DMS53 (cell line): Measurements from ENCODE around the gene HTRA3.

ENCODE experiments used
- DNase-seq: peaks from one replicate; lab custom pipeline; 2025; lab: John Stamatoyannopoulos, UW

HTRA3 gene

DNA sequence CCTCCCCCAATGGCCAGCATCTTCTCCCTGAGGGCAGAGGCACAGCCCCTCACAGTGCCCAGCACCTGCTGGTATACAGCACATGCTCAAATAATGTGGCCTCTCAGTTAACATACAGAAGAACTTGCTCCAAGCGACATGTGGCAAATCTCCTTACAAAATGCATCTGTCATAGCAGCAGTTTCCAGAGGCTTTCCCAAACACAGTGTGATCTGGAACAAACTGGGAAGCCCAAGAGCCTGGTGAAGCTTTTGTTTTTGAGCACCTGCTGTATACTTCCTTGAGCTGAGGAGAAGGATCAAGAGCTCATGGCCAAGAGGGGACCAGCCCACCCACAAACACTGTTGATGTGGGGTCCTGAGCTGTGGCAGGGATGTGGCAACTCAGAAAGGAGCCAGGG, 34.8 kb upstream of the HTRA3 start:
- DNase-seq: no peak

DNA sequence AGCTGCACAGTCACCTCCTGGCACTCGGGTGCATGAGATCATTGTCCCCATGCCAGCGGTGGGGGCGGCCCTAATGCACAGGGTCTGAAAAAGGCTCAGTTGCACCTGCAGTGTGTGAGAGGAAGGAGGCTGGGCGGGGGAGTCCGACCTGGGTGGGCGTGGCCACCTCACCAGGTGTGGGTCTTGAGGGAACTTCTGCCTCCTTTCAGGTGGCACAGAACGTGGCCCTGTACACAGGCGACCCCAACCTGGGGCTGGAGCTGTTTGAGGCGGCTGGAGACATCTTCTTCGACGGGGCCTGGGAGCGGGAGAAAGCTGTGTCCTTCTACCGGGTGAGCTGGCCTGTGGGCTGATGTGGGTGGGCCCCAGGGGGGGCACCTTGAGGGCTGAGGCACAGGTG, 34.3 kb upstream of the HTRA3 start:
- peak; percentile 42 for DNase-seq

DNA sequence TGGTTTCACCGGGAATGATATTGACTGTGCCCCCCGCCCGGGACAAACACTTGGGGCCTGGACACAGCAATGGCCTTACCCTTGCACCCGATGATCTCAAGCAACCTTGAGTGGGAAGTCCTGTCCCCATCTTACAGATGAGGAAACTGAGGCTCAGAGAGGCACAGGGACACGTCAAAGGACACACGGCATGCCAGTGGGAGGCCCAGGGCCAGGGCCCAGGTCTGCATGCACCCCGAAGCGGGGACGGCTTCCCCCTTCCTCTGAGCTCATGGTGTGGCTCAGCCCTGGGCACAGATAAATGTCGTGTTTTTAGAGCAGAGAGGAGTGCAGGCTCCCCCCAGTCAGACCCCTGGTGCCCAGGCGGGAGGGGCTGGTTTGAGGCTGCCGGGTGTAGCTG, 33.9 kb upstream of the HTRA3 start:
- DNase-seq: no peak

DNA sequence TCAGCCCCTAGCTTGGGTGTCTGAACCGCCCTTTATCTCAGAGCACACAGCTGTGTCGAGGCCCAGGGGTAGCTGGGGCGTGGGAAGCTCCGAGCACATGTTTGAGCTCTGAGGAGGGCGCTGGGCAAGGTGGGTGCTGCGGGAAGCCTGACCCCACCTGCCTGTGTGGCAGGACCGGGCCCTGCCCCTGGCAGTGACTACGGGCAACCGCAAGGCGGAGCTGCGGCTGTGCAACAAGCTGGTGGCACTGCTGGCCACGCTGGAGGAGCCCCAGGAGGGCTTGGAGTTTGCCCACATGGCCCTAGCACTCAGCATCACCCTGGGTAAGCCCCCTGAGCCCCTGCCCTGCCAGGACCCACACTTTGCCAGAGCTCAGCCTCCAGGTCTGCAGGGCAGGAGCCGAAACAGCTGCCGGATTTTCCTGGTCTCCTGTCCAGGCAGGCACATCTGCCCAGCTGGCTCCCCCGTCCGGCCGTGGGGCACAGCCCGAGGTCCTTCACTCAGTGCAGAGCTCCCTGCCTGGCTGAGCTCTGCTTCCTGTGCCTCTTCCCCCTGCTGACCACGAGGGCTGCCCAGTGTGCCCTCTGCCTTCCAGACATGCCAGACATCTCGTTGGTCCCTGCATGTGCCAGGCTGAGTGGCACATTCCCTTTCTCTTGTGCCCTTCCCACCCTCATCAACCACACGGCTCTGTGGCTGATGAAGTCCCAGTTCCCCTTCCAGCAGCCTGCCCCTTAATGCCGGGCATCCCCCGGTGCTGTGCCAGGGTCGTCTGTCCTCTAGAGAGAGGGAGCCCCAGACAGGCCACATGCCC, 33.2 kb upstream of the HTRA3 start:
- no peak for DNase-seq

DNA sequence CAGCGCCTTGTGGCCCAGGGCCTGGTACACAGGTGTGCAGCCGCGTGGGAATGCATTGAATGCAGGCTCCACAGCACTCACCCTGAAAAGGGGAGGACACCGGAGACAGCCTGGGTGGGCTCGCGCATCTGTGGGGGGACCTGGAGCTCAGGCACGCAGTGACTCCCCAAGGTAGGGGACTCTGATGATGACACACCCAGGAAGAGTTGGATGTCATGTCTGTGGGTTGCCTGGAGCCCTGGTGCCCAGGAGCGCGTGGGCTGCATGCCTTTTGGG, 32.7 kb upstream of the HTRA3 start:
- no peak for DNase-seq

DNA sequence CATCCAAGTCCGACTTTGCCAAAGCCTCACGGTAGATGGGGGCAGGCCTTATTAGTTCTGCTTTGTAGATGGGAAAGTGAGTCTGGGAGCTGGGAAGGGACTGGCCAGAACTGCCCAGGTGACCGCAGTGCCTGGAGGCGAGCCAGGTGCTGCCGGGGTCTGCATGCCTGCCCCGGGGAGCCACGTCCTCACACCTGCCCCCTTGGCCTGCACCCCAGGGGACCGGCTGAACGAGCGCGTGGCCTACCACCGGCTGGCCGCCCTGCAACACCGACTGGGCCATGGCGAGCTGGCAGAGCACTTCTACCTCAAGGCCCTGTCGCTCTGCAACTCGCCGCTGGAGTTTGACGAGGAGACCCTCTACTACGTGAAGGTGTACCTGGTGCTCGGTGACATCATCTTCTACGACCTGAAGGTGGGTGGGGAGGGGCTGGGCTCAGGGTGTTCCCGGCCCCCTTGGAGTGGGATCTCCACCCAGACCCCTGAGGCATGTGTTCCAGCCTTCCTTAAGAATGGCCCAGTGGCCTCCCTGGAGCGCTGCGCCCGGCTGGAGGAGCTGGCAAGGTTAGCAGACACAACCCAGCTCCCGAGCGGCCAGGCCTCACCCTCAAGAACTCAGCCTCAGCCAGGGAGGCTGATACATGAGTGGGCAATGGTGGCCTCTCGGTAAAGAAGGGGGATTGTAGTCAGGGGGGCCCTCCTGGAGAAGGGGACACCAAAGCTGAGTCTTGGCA, 32.1 kb upstream of the HTRA3 start:
- DNase-seq: peak; percentile 52

DNA sequence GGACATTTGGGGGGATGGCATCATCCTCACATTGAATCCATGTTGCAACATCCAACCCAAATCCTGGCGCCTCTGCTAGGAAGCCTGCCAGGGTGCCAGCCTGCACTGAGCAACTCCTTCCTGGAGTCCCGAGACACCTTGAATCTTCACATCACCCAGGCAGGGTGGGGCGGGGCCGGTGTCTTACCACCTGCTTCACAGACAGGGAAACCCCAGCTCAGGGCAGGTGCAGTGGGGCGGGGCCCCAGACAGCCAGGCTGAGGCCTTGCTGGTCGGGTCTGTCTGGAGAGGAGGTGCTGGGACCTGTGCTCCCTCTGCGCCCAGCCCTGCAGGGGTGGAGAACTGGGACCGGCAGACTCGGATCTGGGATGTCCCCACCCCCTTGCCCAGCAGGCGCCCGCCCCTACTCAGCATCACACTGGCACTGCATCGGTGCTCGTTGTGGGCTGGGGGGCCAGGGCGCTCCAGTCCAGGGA, 31.5 kb upstream of the HTRA3 start:
- peak; percentile 91 for DNase-seq

DNA sequence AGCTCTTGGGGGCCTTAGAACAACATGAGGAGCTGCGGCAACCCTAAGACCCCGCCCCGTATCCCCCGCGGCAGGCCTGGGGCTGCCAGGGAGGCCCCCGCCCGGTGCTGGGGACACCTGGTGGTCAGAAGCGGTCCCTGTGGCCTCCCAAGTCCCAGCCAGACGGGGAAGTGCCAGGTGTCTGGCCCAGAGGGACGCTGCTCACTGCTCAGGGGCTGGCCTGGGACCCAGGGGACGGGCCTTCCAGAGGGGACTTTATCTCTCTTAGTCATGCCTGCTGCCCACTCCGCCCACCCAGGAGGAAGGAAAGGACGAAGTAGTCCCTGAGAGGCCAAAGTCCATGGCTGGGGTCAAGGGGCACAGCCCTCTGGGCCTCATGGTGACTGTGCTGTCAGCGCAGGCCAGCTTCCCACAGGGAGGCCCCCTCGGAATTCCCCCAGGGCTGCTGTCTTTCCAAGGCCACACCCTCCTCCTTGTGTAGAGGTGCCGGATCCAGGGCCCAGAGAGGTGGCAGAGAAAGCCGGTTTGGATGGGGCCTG, 31.0 kb upstream of the HTRA3 start:
- peak; percentile 80 for DNase-seq

DNA sequence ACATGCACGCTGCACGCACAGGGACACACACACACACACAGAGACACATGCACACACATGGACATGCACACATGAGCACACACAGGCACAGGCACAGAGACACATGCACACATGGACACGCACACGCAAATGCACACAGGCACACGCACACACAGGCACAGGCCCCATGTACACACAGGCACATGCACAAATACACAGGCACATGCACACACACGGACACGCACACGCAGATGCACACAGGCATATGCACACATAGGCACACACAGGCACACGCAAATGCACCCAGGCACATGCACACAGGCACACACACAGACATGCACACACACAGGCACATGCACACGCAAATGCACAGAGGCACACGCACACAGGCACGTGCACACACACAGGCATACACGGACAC, 30.3 kb upstream of the HTRA3 start:
- no peak for DNase-seq

DNA sequence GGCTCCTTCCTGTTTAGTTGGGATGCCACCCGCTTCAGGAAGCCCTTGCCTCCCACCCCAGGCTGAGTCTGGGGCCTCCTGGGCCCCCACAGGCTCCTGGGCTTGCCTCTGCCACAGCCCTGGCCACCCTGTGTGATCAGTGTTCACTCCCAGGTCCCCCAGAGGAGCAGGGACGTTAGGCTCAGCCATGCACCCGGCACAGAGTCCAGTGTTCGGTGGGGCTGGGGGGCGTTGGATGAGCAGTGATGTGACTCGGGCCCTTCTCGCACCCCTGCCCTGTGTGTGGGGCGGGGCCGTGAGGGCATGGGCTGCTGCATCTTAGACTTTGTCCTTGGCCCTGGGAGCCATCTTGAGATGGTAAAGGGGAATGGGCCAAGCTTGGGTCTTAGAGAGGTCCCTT, 29.9 kb upstream of the HTRA3 start:
- no peak for DNase-seq

DNA sequence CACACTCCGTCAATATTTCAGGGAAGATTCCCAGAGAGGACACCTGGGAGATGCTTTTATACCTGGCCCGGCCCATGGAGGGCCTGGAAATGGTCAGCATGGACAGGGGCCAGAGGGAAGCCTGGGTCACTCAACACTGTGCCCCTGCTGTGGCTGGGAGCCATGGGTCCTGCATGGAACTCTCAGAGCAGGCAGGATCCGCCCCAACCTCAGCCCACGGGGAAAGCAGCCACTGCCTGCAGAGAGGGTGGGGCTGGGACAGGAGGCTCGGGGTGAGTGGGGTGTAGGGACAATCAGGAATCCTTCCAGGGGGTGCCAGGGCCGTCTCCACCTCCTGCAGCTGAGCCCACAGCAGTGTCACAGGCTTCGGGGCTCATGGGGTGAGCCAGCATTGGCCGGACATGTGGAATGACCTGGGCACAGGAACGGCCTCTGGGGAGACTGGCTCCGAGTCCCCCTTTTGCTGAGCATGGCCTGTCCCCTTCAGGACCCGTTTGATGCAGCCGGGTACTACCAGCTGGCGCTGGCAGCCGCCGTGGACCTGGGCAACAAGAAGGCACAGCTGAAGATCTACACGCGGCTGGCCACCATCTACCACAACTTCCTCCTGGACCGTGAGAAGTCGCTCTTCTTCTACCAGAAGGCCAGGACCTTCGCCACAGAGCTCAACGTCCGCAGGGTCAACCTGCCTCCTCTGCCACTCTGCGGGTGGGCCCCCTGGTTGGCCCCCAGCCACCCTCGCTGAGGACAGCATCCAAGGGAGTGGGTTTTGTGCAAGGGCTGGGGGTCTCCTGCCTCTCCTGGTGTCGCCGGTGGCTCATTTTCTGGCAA, 29.1 kb upstream of the HTRA3 start:
- DNase-seq: no peak

DNA sequence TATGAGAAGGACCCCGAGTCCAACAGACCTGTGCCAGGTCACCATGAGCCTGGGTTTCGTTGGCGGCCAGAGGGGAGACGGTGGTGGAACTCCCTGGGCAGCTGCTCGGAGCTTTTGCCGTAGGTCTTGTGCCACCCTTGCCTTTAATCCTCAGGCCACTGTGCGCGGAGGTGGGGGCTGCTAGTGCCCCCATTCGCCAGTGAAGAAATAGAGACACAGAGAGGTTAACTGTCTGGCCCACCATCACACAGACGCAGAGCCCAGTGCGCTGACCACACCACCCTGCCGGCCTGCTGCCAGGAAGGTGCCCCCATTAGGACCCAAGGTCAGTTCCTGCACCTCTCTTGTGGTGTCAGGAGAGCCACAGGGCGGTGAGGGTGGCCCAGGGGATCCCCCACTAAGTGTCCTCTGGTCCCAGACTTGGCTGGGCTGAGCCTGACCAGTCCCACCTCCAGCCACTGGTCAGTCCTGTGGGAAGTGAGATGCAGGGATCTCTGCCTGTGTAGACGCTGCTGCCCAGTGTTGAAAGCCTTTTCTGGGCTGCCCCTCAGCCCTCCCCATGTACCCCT, 28.3 kb upstream of the HTRA3 start:
- DNase-seq: no peak

DNA sequence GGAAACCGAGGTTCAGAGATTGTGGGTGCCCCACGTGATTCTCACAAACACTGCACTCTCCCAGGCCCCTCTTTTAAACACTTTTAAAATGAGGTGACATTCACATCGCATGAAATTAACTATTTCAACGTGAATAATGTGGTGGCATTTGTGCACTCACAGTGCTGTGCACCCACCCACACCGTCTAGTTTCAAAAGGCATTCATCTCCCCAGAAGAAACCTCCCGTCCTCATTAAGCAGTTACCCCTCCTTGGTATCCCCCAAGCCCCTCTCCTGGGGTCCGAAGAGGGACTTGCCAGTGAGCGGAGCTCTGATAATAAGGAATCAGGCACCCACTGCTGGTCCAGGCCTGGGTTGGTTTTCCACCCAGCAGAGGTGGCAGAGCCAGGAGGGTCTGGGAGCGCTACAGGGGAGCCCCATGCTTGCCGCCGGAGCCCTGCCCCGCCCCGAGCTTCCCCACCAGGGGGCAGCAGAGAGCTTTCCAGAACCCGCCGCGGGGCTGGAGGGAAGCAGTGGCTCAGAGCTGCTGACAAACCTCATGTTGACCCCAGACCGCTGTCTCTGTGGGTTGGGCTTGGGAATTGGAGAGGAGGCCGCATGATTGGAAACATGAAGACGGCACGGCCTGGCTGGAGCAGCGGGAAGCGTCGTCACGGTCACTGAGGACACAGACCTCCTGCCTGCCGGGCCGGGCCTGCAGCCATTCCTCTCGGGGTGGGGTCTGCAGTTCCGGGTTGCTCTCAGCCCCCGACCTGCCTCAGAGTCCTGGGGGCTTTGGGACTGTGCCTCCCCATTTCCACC, 27.5 kb upstream of the HTRA3 start:
- DNase-seq: peak; percentile 83

DNA sequence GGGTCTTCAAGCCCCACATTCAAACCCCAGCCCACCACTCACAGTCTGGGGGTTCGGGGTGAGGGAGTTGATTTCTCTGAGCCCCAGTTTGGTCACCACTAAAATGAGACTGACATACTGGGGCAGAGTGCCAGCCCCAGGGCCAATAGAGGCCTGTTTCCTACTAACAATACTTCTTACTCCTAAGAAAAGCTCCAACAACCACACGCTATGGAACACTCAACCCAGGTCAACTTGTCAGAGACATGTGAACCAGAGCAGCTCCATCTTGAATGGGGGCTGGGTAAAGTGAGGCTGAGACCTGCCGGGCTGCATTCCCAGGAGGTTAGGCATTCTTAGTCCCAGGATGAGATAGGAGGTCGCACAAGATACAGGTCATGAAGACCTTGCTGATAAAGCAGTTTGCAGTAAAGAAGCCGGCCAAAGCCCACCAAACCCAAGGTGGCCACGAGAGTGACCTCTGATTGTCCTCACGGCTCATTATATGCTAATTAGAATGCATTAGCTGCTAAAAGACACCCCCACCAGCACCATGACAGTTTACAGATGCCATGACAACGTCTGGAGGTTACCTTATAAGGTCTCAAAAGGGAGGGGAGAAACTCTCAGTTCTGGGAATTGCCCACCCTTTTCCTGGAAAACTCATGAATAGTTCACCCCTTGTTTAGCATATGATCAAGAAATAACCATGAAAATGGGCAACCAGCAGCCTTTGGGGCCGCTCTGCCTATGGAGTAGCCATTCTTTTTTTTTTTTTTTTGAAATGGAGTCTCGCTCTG, 26.6 kb upstream of the HTRA3 start:
- DNase-seq: no peak

DNA sequence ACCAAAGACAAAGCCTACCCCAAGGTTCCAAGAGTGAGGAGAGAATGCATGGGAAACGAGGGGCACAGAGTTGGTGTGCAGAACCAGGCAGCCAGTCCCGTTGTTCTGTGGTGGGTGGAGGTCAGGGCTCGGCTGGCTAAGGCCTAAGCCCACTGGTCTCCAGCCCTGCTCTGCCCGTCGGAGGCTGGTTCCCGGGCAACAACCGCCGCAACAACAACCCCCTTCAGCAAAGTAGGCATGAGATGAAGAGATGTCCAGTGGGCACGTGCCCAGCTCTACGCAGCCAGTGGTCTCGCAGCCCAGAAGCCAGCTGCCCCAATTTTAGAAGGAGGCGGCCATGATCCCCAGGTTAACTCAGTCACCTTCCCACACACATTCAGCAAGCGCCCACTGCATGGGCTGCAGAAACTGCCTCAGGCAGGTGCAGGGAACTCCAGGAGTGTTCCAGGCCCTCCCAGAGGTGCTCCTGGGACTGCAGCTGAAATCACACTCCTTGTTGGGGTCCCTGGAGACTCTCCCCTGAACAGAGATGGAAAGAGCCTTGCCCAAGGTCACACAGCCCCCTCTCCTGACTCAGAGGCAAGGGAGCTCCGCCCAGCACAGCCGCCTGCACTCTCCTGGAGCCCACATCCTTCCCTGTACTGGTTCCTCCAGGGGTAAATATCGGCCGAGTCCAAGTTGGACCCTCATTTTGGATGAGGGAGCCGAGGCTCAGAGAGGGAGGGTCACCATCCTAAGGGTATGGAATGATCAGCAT, 25.4 kb upstream of the HTRA3 start:
- DNase-seq: no peak

DNA sequence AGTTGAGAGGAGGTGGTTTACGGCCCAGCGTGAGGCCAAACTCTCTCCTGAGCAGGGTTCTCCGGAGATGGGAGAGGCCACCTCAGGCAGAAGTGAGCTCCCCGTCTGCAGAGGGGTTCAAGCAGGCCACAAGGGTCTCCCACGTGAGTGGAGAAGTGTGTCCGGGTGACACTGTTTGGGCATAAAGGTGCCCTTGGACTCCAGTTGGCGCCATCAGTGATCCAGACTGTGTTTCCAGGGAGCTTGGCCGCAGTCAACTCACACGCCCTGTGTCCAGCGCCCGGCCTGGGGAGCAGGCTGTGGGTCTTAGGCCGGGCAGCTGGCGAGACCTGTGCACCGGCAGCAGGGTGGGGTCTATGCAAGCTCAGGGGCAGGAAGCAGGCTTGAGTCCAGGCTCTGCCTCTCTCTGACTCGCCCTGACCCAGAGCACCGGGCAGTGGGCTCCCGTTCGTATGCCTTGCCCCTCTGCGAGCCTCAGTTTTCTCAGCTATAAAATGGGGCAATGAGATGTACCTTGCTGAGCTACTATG, 24.6 kb upstream of the HTRA3 start:
- no peak for DNase-seq

DNA sequence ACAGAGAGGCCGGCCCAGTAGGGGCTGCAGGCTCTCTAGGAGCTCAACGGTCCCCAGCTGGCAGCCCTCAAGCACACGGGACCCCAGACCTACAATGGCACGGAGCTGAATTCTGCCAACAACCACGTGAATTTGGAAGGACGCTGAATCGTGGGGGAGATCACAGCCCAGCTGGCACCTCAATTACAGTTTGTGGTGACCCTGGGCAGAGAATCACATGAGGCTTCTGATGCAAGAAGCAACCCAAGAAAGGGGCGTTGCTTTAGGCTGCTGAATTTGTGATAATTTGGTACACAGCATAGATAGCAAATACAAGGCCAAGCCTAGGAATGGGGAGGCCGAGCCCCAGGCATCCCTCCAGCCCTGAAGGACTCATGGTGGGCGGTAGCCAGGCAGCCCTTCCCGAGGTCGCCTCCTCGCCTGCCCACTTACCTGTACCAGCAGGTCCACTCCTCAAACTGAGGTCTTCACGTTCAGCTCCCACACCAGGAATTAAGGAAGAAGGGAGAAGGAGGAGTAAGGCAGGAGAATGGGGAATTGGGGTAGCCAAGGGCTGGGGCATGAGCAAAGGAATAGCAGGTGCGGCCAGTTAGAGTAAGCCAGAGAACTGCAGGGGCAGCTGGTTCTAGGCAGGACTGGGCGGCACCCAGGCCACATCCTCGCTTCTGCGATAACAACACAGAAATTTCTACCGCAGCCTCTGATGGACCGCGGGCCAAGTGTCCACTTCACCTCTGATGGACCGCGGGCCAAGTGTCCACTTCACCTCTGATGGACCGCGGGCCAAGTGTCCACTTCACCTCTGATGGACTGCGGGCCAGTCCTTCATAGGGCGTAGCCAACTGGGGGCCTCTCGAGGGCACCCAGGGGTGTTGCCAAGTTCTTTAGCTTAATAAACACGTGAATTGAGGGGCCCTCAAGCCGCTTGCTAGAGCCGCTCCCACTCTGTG, 23.4 kb upstream of the HTRA3 start:
- DNase-seq: no peak
